Gastrocnemius medialis (tissue), 4 donors: Measurements from ENCODE around the gene PPP6R2. TPM values are rescaled to one million over a fixed set of nuclear protein-coding genes. Genes with fewer than 3 reads are reported as not detected.

Experiments
- ATAC-seq, 2 donors: fragments of 150-250 bp; one replicate each; pipeline ENCODE4 v1.9.1; 2016
- DNase-seq, 2 donors: peaks; one replicate each; pipeline ENCODE4 v3.0.0-alpha.2; 2019
- H3K27ac ChIP-seq, 4 donors: fragments of 200-600 bp; sonication (generic); 1 replicate in 1 of 4; 2 replicates in 3 of 4; pipeline ENCODE4 v1.5.1; 2016 to 2018; ENCODE audit warnings: mild to moderate bottlenecking in 2 of 4, moderate library complexity in 1 of 4
- H3K27me3 ChIP-seq, 3 donors: fragments of 200-600 bp; sonication (generic) in 2 of 3; 1 replicate in 1 of 3; 2 replicates in 2 of 3; pipeline versions ENCODE4 v1.5.1 to v1.6.0; 2016 to 2019; ENCODE audit warnings: mild to moderate bottlenecking in 1 of 3, moderate library complexity in 1 of 3
- H3K36me3 ChIP-seq, 2 donors: fragments of 200-600 bp; sonication (generic) in 1 of 2; one replicate each; pipeline ENCODE4 v1.5.1; 2017 to 2018
- H3K4me1 ChIP-seq, 2 donors: fragments of 200-600 bp; sonication (generic) in 1 of 2; one replicate each; pipeline ENCODE4 v1.5.1; 2016 to 2017; ENCODE audit warnings: mild to moderate bottlenecking in 2 of 2
- H3K4me3 ChIP-seq, 4 donors: fragments of 200-600 bp; sonication (generic) in 3 of 4; 1 replicate in 1 of 4; 2 replicates in 3 of 4; pipeline ENCODE4 v1.5.1; 2016 to 2019; ENCODE audit warnings: mild to moderate bottlenecking in 2 of 4
- H3K9me3 ChIP-seq, 3 donors: fragments of 200-600 bp; sonication (generic) in 2 of 3; 1 replicate in 1 of 3; 2 replicates in 2 of 3; pipeline ENCODE4 v1.5.1; 2016 to 2019
- CTCF ChIP-seq, 5 experiments: fragments of 450-650 bp in 3 of 5; fragments of 200-600 bp in 2 of 5; sonication (generic) in 2 of 5; IDR thresholded peaks in 4 of 5; conservative IDR thresholded peaks in 1 of 5; 1 replicate in 4 of 5; 2 replicates in 1 of 5; pipeline ENCODE4 v1.5.1; 2016 to 2019; ENCODE audit warnings: antibody characterized with exemption in 5 of 5, mild to moderate bottlenecking in 3 of 5, moderate library complexity in 3 of 5
- POLR2A ChIP-seq, 2 donors: fragments of 450-650 bp; IDR thresholded peaks; one replicate each; pipeline ENCODE4 v1.6.1; 2017; ENCODE audit warnings: antibody characterized with exemption in 2 of 2, mild to moderate bottlenecking in 2 of 2, moderate library complexity in 2 of 2
- in situ Hi-C, 4 donors: fragments of 200-750 bp; cut with MboI; loops; one replicate each; pipeline versions ENCODE4 v1.15.0 to v1.8.0; 2017; ENCODE audit warnings: low sequenced_read_pairs in 4 of 4
- intact Hi-C: fragments of 100-400 bp; cut with DNase I; formaldehyde crosslinking; loops from one replicate; pipeline ENCODE4 v1.15.1; 2023; ENCODE audit warnings: low total_unique reads
- total RNA-seq, 4 donors: library from RNA; depleted of rRNA; stranded (reverse); fragments of >200 nt; gene quantifications; one replicate each; pipeline versions ENCODE4 v1.1.0 to v1.2.3, GENCODE V29; 2016

PPP6R2 gene
- total RNA-seq, 4 donors from 2014 or later, result 55.7 to 96.2 (median 74.1) TPM

GRCh38 chr22:50420015-50420414 is 76.9 kb downstream of the PPP6R2 start:
- TF ChIP-seq CTCF (IDR thresholded peaks at IDR 0.05 in 4 of 5, conservative IDR thresholded peaks at IDR 0.05 in 1 of 5) (no peak), POLR2A (IDR thresholded peaks at IDR 0.05) (no peak)
- Histone ChIP-seq H3K36me3 (peaks cover 0 to 91% of the 10 kb centered on the region in 2 donors), H3K27ac (no peak overlapping the region), H3K27me3 (no peaks in the 10 kb centered on the region), H3K9me3 (no peaks in the 10 kb centered on the region), H3K4me3 (no peak overlapping the region), H3K4me1 (no peaks in the 10 kb centered on the region)
- ATAC-seq, result no peak
- intact Hi-C loops, result no loop called here
- in situ Hi-C loops, result no loop called here
- DNase-seq, result no peak

GRCh38 chr22:50420581-50420980 is 77.5 kb downstream of the PPP6R2 start:
- Histone ChIP-seq H3K4me1 (no peaks in the 10 kb centered on the region), H3K9me3 (no peaks in the 10 kb centered on the region), H3K27me3 (no peaks in the 10 kb centered on the region), H3K36me3 (peaks cover 0 to 91% of the 10 kb centered on the region in 2 donors), H3K4me3 (no peak overlapping the region), H3K27ac (no peak overlapping the region)
- DNase-seq (no peak), ATAC-seq (no peak)
- intact Hi-C loops (no loop called here), in situ Hi-C loops (no loop called here)
- no peak for TF ChIP-seq POLR2A (IDR thresholded peaks at IDR 0.05)
- no peak for TF ChIP-seq CTCF (IDR thresholded peaks at IDR 0.05 in 4 of 5, conservative IDR thresholded peaks at IDR 0.05 in 1 of 5)

- no peaks in the 10 kb centered on the region for H3K9me3 ChIP-seq
- no peak overlapping the region for H3K4me3 ChIP-seq
- peaks cover 0 to 82% of the 10 kb centered on the region in 2 donors for H3K36me3 ChIP-seq
- ATAC-seq, result no peak
- intact Hi-C loops, result no loop called here
- no peaks in the 10 kb centered on the region for H3K27me3 ChIP-seq
- TF ChIP-seq CTCF (IDR thresholded peaks at IDR 0.05 in 4 of 5, conservative IDR thresholded peaks at IDR 0.05 in 1 of 5) (no peak), POLR2A (IDR thresholded peaks at IDR 0.05) (no peak)
- H3K27ac ChIP-seq, result no peak overlapping the region
- in situ Hi-C loops, result no loop called here
- no peak for DNase-seq
- no peaks in the 10 kb centered on the region for H3K4me1 ChIP-seq
Measured at GRCh38 chr22:50422046-50422445, 78.9 kb downstream of the PPP6R2 start.

DNA sequence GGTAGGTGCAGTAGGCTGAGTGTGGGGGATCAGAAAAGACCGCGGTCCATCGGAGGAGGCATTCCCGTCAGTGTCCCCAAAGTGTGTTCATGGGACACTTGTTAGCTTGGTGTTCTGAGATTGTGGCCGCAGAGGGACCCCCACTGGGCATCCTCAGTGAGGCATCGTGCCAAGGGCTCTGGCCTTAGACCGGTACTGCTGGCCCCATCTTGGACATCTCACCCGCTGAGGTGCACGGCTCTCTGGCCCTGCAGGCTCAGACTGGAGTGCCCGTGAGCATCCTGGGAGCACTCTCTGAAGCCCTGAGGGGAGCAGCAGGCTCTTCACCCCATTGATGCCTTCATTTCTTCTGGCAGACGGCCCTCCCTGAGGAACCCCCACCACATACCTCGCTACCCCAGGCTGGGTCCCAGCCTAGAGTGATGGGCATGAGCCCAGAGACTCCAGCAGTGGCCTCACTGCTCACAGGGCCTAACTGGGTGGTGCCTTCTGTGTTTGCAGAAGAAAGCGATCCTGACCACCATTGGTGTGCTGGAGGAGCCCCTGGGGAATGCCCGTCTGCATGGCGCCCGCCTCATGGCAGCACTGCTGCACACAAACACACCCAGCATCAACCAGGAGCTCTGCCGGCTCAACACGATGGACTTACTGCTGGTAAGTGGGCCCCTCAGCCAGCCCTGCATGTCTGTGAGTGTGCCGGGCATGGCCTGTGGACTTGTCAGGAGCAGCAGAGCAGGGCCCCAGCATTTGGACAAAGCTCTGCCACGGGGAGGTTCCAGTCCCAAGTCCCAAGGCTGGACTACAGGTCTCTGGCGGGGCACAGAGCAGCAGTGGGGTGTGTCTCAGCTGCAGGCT is 80.1 kb downstream of the PPP6R2 start:
- Histone ChIP-seq H3K27me3 (no peaks in the 10 kb centered on the region), H3K4me3 (no peak overlapping the region), H3K9me3 (no peaks in the 10 kb centered on the region), H3K36me3 (peaks cover 0 to 74% of the 10 kb centered on the region in 2 donors), H3K27ac (no peak overlapping the region), H3K4me1 (no peaks in the 10 kb centered on the region)
- ATAC-seq (no peak), DNase-seq (no peak)
- in situ Hi-C loops, result no loop called here
- no peak for TF ChIP-seq CTCF (IDR thresholded peaks at IDR 0.05 in 4 of 5, conservative IDR thresholded peaks at IDR 0.05 in 1 of 5)
- TF ChIP-seq POLR2A (IDR thresholded peaks at IDR 0.05), result no peak
- intact Hi-C loops, result no loop called here
